ENCODE results near the gene RPL29.
"Not testable (repeated sequence)": the region's sequence is repeated elsewhere in the genome, so short reads cannot be mapped to it uniquely, and the experiment has no call there.

Gene RPL29

DNA sequence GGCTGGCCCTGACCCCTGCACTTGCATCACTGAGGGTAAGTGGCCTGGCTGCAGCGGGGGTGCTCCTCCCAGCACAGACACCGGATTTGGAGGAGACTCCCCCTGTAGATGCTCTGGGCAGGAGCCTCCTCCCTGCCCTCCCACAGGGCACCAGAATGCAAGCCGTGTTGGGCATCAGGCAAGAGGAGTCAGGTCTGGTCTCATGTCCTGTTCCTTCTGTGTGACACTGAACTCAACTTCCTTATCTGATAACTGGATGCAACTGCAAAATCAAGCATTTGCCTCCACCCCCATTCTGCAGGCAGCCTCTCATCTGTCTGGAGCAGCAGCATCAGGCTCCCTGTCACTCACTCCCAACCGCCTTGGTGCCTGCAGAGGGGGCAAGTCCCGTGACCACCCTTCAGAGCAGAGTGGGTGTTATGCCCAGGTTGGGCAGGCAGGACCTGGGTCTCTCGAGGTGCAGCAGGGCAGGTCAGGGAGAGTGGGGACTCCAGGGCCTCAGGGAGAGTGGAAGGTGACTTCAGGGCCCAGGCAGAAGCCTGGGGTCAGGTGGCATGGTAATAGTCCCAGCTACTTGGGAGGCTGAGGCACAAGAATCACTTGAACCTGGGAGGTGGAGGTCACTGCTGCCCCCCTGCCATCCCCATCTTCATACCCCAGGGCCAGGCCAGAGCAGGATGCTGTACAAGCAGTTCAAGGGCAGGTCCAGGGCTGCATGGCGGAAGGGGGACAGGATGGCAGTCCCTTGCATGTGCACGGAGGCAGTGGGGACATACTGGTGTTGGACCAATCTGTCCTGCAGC lies 10.5 kb upstream of the RPL29 start:
- DNase-seq (ENCODE audit: low read depth in 2 of 2, low spot score in 1 of 2), result no peak

DNA sequence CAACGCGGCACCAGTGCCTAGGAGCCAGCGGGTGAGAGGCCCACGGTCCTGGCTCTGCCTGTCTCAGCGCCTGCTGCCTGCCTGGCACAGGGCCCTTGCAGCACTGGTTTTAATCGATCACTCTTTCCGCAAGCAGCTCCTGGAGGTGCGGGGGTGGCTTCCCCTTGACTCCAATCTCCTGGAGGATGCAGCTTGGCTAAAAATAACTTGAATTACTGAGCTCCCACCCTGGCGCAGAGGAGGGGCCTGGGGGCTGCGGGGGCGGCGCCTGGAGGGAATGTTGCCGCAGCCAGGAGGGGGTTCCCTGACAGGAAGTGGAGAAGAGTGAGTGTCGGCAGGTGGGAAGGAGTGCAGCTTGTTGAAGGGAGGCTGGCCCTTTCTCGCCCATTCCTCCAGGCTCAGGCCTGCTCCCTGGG lies 9.9 kb upstream of the RPL29 start:
- DNase-seq (ENCODE audit: low read depth in 2 of 2, low spot score in 1 of 2), result no peak

DNA sequence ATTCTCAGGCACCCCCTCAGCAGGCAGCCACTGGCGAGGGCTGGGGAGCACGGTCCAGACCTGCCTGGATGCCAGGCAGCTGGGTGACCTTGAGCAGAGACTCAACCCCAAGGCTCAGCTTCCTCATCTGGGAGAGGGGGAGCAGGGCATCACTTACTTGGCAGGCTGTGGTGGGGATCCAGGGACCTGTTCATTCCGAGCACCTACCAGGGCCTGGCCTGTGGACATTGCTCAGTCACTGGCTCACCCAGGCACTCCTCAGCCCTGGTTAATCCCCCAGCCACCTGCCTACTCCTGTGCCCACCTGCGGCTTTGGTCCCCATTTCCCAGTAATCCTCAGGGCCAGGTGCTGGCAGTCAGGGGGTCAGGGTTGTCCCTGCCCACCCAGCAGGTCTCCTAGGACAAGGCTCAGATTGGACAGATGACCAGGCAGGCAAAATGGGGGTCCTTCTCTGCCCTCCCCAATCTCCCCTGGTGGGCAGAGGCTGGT lies 9.3 kb upstream of the RPL29 start:
- DNase-seq (ENCODE audit: low read depth in 2 of 2, low spot score in 1 of 2), result no peak

- no peak for DNase-seq (ENCODE audit: low read depth in 2 of 2, low spot score in 1 of 2)
Measured at GRCh38 chr3:52004163-52004787, 8.6 kb upstream of the RPL29 start.

GRCh38 chr3:52002748-52003147 lies 7.1 kb upstream of the RPL29 start:
- no peak for DNase-seq (ENCODE audit: low read depth in 2 of 2, low spot score in 1 of 2)

GRCh38 chr3:52001443-52001974 lies 5.8 kb upstream of the RPL29 start:
- DNase-seq (ENCODE audit: low read depth in 2 of 2, low spot score in 1 of 2), result peak; percentile 74 to 77

GRCh38 chr3:51999846-52000245 lies 4.2 kb upstream of the RPL29 start:
- DNase-seq (ENCODE audit: low read depth in 2 of 2, low spot score in 1 of 2), result no peak

GRCh38 chr3:51998774-51999173 lies 3.1 kb upstream of the RPL29 start:
- no peak for DNase-seq (ENCODE audit: low read depth in 2 of 2, low spot score in 1 of 2)

- DNase-seq (ENCODE audit: low read depth in 2 of 2, low spot score in 1 of 2), result no peak
Measured at GRCh38 chr3:51997935-51998596, 2.4 kb upstream of the RPL29 start.

DNA sequence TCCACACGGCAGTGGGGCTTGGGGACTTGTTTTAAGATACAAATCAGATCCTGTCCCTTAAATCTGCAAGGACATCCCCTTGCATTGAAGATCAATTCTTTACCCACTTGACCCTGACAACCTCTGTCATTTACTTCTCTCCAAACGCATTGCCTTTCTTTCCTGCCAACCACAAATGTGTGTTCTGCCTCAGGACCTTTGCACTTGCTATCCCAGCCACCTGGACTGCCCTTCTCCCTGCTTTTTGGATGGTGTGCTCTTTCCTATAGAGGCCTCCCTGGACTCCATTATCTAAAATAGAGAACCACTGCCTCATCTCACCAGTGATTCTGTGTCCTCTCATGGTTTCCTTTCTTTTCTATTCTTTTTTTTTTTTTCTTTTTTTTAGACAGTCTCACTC lies 1.5 kb upstream of the RPL29 start:
- DNase-seq (ENCODE audit: low read depth in 2 of 2, low spot score in 1 of 2), result no peak

DNA sequence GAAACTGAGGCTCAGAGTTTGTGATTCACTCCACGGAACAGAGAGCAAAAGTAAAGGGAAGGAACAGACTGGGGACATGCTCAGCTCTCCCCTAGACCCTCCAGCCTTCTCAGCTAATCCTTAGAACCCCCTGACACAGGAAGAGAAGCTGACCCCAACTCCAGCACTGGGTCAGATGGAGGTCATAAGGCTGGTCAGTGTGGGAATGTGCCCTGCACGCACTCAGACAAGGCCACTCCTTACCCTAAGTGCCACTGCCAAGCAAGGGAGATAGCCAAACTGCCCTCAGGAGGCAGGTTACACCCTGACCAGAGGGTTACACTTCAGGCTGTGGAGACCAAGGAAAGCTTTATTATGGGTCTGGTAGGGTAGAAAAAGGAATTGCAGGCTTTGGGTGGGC lies 1.2 kb downstream of the RPL29 start:
- no peak for DNase-seq (ENCODE audit: low read depth in 2 of 2, low spot score in 1 of 2)

DNA sequence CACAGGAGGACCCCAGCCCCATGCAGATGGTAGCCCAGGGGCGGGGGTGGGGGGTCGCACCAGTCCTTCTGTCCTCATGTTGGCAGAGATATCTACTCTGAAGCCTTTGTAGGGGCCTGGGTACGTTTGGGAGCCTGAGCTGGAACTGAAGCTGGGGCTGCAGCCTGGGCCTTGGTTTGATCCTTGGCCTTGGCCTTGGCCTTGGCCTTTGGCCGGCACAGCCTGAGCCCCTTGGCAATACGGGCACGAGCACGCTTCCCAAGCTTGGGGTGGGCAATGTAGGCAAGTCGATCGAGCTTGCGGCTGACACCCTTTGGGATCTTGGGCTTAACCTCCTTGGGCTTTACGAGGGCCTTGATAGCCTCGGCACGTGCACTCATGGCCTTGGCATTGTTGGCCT lies 2.0 kb downstream of the RPL29 start:
- not testable (repeated sequence) for DNase-seq (ENCODE audit: low read depth in 2 of 2, low spot score in 1 of 2)

DNA sequence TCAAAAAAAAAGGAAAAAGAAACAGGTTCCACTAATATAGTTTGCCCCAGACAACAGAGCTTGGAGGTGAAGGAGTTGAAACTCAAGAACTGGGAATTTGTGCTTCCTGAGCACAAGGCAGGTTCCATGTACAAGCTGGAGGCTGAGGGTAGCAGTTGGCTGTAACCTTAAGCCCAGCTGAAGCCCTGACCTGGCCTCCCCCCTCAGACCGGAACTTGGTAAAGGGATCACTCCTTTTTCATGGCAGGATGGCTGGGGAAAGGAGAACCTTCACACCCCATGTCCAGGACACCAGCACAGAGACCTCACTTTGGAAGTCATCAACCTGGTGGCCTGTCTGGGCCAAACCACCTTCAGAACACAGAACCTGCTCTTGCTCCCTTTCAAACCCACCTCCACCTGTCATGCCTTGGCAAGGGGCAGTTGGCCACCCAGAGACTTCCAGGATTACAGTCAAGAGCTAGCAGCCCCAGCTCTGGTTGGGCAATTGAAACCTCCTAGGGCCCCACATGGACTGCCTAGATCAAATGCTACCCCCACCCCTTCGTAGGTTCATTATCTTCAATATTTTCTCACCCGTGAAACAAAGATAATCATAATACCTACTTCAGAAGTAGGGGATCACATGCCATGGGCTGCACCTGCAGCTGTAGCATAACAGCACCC lies 3.5 kb downstream of the RPL29 start:
- no peak for DNase-seq (ENCODE audit: low read depth in 2 of 2, low spot score in 1 of 2)

GRCh38 chr3:51990501-51990971 lies 5.2 kb downstream of the RPL29 start:
- DNase-seq (ENCODE audit: low read depth in 2 of 2, low spot score in 1 of 2), result not testable (repeated sequence)

- DNase-seq (ENCODE audit: low read depth in 2 of 2, low spot score in 1 of 2), result no peak
Measured at GRCh38 chr3:51988286-51989146, 7.2 kb downstream of the RPL29 start.

- DNase-seq (ENCODE audit: low read depth in 2 of 2, low spot score in 1 of 2), result no peak
Measured at GRCh38 chr3:51987568-51987967, 8.1 kb downstream of the RPL29 start.

DNA sequence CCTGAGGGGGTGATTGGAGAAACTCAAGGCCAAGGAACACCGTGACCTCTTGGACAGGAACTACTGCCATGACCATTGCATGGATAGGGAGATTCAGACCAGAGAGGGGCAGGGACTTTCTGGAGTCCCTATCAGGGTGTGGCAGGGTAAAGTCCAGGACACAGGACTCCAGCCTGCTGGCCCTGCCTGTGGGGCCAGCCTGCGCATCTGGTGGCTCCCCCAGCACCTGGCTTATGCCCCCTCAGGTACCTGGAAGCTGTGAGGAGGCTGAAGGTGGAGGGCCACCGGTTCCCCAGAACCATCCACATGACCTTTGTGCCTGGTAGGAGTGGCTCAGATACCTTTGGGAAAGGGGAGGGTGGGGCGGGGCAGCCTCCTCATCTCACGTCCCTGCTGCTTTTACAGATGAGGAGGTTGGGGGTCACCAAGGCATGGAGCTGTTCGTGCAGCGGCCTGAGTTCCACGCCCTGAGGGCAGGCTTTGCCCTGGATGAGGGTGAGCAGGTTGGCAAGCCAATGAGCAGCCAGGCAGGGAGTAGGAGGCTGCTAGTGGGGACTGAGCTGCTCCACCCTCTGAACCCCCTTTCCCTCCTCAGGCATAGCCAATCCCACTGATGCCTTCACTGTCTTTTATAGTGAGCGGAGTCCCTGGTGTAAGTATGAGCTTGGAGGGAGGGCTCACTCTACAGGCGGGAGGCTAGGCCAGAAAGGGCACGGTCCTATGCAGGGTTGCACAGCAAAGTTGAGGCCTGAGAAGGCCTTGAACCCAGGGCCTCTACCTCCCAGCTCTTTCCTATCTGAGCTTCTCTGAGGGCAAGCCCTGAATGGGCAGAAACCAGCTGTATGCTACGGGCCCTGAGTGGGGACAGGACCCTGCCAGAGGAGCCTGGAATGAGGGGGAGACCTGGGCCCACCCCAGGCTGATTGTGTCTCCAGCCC lies 9.4 kb downstream of the RPL29 start:
- DNase-seq (ENCODE audit: low read depth in 2 of 2, low spot score in 1 of 2), result no peak

GRCh38 chr3:51985063-51985462 lies 10.6 kb downstream of the RPL29 start:
- DNase-seq (ENCODE audit: low read depth in 2 of 2, low spot score in 1 of 2), result no peak

GRCh38 chr3:51984269-51984647 lies 11.4 kb downstream of the RPL29 start:
- DNase-seq (ENCODE audit: low read depth in 2 of 2, low spot score in 1 of 2), result no peak
